ENCODE measurements around the gene DOCK10. TPM values are rescaled to one million over a fixed set of nuclear protein-coding genes. Genes with fewer than 3 reads are reported as not detected.

The DOCK10 gene
- total and polyA plus RNA-seq, 2 donors (not counting 1 experiment from before 2014, with no cell fraction given), result 49.5 to 139 TPM

DNA sequence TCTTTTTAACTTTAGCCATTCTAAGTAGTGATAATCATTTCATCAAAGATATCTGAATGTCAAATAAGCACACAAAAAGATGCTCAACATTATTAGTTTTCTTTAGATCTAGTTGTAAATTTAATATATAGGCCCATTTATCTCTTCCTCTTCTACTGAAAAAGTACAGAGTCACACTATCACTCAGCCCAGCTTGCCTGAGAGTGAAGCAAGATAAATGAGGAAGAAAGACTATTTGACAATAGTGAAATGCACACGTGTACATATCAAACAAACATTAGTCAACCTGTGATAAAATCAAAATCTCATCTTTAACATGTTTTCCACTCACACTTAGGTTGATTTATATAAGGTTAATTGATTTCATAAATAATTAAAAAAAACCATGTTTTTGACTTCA is 242.6 kb downstream of the DOCK10 start:
- H3K9ac ChIP-seq (ENCODE audit: low read length), result no peak overlapping the region
- H3K4me3 Mint-ChIP-seq, result no peak overlapping the region
- no peaks in the 10 kb centered on the region for H3K27me3 ChIP-seq (replicated peaks in 1 of 4; ENCODE audit: control extremely low read depth in 1 of 4, control insufficient read depth in 3 of 4, insufficient read depth in 4 of 4, low read length in 3 of 4)
- intact Hi-C loops (cut with micrococcal nuclease), result no loop called here
- peaks cover 1 to 94% of the 10 kb centered on the region in 2 experiments for H3K36me3 ChIP-seq (replicated peaks in 1 of 2; ENCODE audit: control extremely low read depth in 1 of 2, control insufficient read depth in 1 of 2, extremely low read depth in 1 of 2, insufficient read depth in 2 of 2, low read length in 1 of 2)
- H3K27ac ChIP-seq (ENCODE audit: low read length in 2 of 2), result no peak overlapping the region
- no peaks in the 10 kb centered on the region for H3K9me3 ChIP-seq (ENCODE audit: control extremely low read depth in 1 of 3, control insufficient read depth in 2 of 3, insufficient read depth in 1 of 3, low read length in 2 of 3)
- ChIA-PET CTCF (no interaction called here), POLR2A (no interaction called here)
- H3K4me1 Mint-ChIP-seq, result no peaks in the 10 kb centered on the region
- no peaks in the 10 kb centered on the region for H3K79me2 ChIP-seq (ENCODE audit: control insufficient read depth, insufficient read depth, low read length)
- no peak overlapping the region for H2AFZ ChIP-seq (ENCODE audit: insufficient read depth, low read depth, low read length, poor library complexity, severe bottlenecking)
- TF ChIP-seq, protein P1, sequence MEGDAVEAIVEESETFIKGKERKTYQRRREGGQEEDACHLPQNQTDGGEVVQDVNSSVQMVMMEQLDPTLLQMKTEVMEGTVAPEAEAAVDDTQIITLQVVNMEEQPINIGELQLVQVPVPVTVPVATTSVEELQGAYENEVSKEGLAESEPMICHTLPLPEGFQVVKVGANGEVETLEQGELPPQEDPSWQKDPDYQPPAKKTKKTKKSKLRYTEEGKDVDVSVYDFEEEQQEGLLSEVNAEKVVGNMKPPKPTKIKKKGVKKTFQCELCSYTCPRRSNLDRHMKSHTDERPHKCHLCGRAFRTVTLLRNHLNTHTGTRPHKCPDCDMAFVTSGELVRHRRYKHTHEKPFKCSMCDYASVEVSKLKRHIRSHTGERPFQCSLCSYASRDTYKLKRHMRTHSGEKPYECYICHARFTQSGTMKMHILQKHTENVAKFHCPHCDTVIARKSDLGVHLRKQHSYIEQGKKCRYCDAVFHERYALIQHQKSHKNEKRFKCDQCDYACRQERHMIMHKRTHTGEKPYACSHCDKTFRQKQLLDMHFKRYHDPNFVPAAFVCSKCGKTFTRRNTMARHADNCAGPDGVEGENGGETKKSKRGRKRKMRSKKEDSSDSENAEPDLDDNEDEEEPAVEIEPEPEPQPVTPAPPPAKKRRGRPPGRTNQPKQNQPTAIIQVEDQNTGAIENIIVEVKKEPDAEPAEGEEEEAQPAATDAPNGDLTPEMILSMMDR (IDR thresholded peaks at IDR 0.05), result no peak
- TF ChIP-seq EZH2 (IDR thresholded peaks at IDR 0.05; ENCODE audit: borderline replicate concordance, insufficient read depth, low read depth, low read length, poor library complexity, severe bottlenecking), result no peak
- H3K4me1 ChIP-seq (ENCODE audit: control insufficient read depth in 2 of 2, insufficient read depth in 2 of 2, low read length in 2 of 2), result no peaks in the 10 kb centered on the region
- no peak overlapping the region for H3K4me2 ChIP-seq (replicated peaks; ENCODE audit: low read depth, low read length, poor library complexity, severe bottlenecking)
- ATAC-seq (ENCODE audit: low read depth) (no peak), DNase-seq (no peak)
- H3K9me3 Mint-ChIP-seq (ENCODE audit: insufficient read depth), result no peaks in the 10 kb centered on the region
- H3K27ac Mint-ChIP-seq, result no peak overlapping the region
- H4K20me1 ChIP-seq (ENCODE audit: control insufficient read depth, insufficient read depth, low read length, poor library complexity, severe bottlenecking), result no peaks in the 10 kb centered on the region
- no peaks in the 10 kb centered on the region for H3K27me3 Mint-ChIP-seq
- no CpG with 5 or more reads among the region's 1 CpG for WGBS (ENCODE audit: insufficient coverage)
- H3K4me3 ChIP-seq (ENCODE audit: control extremely low read depth in 1 of 5, extremely low read depth in 1 of 5, insufficient read depth in 1 of 5, low read depth in 2 of 5, low read length in 4 of 5), result no peak overlapping the region

DNA sequence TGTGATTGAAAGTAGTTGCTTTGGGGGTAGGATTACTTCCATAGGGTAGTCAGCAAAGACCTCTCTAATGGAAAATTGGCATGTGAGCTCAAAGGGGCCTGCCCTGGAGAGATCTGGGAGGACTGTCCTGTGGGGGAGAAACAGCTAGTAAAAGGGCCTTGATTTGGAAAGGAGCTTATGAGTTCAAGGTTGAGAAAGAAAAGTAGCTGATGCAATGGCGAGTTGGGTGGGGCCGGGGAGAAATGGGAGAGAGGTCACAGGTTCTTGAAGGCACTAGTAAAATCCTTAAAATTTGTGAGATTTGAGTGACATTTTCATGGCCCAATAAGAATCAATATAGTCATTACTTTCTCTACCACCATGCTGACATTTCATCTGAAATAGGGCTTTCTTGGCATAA is 244.1 kb downstream of the DOCK10 start:
- Histone ChIP-seq H3K27me3 (replicated peaks in 1 of 4; ENCODE audit: control extremely low read depth in 1 of 4, control insufficient read depth in 3 of 4, insufficient read depth in 4 of 4, low read length in 3 of 4) (no peaks in the 10 kb centered on the region), H4K20me1 (ENCODE audit: control insufficient read depth, insufficient read depth, low read length, poor library complexity, severe bottlenecking) (no peaks in the 10 kb centered on the region), H3K27ac (ENCODE audit: low read length in 2 of 2) (no peak overlapping the region), H3K79me2 (ENCODE audit: control insufficient read depth, insufficient read depth, low read length) (no peaks in the 10 kb centered on the region), H2AFZ (ENCODE audit: insufficient read depth, low read depth, low read length, poor library complexity, severe bottlenecking) (no peak overlapping the region), H3K9ac (ENCODE audit: low read length) (no peak overlapping the region), H3K9me3 (ENCODE audit: control extremely low read depth in 1 of 3, control insufficient read depth in 2 of 3, insufficient read depth in 1 of 3, low read length in 2 of 3) (no peaks in the 10 kb centered on the region), H3K36me3 (replicated peaks in 1 of 2; ENCODE audit: control extremely low read depth in 1 of 2, control insufficient read depth in 1 of 2, extremely low read depth in 1 of 2, insufficient read depth in 2 of 2, low read length in 1 of 2) (peaks cover 5 to 94% of the 10 kb centered on the region in 2 experiments), H3K4me1 (ENCODE audit: control insufficient read depth in 2 of 2, insufficient read depth in 2 of 2, low read length in 2 of 2) (no peaks in the 10 kb centered on the region), H3K4me3 (ENCODE audit: control extremely low read depth in 1 of 5, extremely low read depth in 1 of 5, insufficient read depth in 1 of 5, low read depth in 2 of 5, low read length in 4 of 5) (no peak overlapping the region), H3K4me2 (replicated peaks; ENCODE audit: low read depth, low read length, poor library complexity, severe bottlenecking) (no peak overlapping the region)
- ChIA-PET POLR2A (no interaction called here), CTCF (interaction anchor here (0.9 kb wide), 1 partner anchor 204 kb away, joined by 3 read pairs; no protein-coding TSS in a partner anchor)
- Mint-ChIP-seq H3K27ac (no peak overlapping the region), H3K4me1 (no peaks in the 10 kb centered on the region), H3K9me3 (ENCODE audit: insufficient read depth) (no peaks in the 10 kb centered on the region), H3K4me3 (no peak overlapping the region), H3K27me3 (no peaks in the 10 kb centered on the region)
- DNase-seq (no peak), ATAC-seq (ENCODE audit: low read depth) (no peak)
- no peak for TF ChIP-seq EZH2 (IDR thresholded peaks at IDR 0.05; ENCODE audit: borderline replicate concordance, insufficient read depth, low read depth, low read length, poor library complexity, severe bottlenecking)
- TF ChIP-seq, protein P1 (IDR thresholded peaks at IDR 0.05), result no peak
- intact Hi-C loops (cut with micrococcal nuclease), result no loop called here
- 100% methylated on average over 2 of the region's 2 CpGs for WGBS (ENCODE audit: insufficient coverage)
